Endothelial cell of umbilical vein (primary cell): ENCODE results near the gene IPPK. TPM values are rescaled to one million over a fixed set of nuclear protein-coding genes. Genes with fewer than 3 reads are reported as not detected.

Experiments used
- BruUV-seq: library from RNA; stranded (reverse); fragments of 400-500 nt; replicated peaks from 2 replicates; lab custom pipeline; 2021; lab: Mats Ljungman, UMichigan
- CTCF ChIA-PET: fragments of 300-600, 350-600 bp; sonication (Branson Sonifier 250); formaldehyde crosslinking; loops from one replicate; lab custom pipeline; 2021; ENCODE audit warnings: antibody characterized with exemption, inconsistent platforms; lab: Charles Lee
- POLR2A ChIA-PET: fragments of 300-600, 350-600 bp; sonication (Branson Sonifier 250); formaldehyde crosslinking; loops from one replicate; lab custom pipeline; 2021; ENCODE audit warnings: antibody characterized with exemption, inconsistent platforms; lab: Charles Lee
- DNase-seq: peaks from one replicate; pipeline ENCODE4 v3.0.0-alpha.2; 2011; ENCODE audit warnings: low read depth, low spot score
- FAIRE-seq: peaks from 2 replicates; lab custom pipeline; 2011; peaks lifted over from hg19 to GRCh38; lab: Jason Lieb, UNC
- H2AFZ ChIP-seq: 2 replicates; pipeline ENCODE4 v1.6.0; 2012; ENCODE audit warnings: low read depth, low read length, control low read depth, inconsistent platforms
- H3K27ac ChIP-seq: 2 replicates; pipeline ENCODE4 v1.5.1; 2011; ENCODE audit warnings: low read depth, mild to moderate bottlenecking, control low read depth, low read length, moderate library complexity; ENCODE audit not compliant: insufficient read depth
- H3K27me3 ChIP-seq, 2 experiments: 2 replicates each; pipeline versions ENCODE4 v1.6.0 to v1.6.1; 2011; ENCODE audit warnings: low read length in 2 of 2, mixed read lengths in 1 of 2; ENCODE audit not compliant: control insufficient read depth in 2 of 2, insufficient read depth in 2 of 2
- H3K36me3 ChIP-seq, 2 experiments: 2 replicates in 1 of 2; 3 replicates in 1 of 2; pipeline ENCODE4 v1.5.1; 2011; ENCODE audit warnings: low read length in 2 of 2, mild to moderate bottlenecking in 1 of 2, moderate library complexity in 1 of 2; ENCODE audit not compliant: control insufficient read depth in 2 of 2, insufficient read depth in 2 of 2; ENCODE audit errors: extremely low read depth in 1 of 2
- H3K4me1 ChIP-seq: 3 replicates; pipeline ENCODE4 v1.5.1; 2011; ENCODE audit warnings: mild to moderate bottlenecking, low read length; ENCODE audit not compliant: control insufficient read depth, insufficient read depth; ENCODE audit errors: extremely low read depth
- H3K4me2 ChIP-seq: 2 replicates; pipeline ENCODE4 v1.6.1; 2011; ENCODE audit warnings: low read length, control low read depth, mixed read lengths; ENCODE audit not compliant: insufficient read depth
- H3K4me3 ChIP-seq, 3 experiments: fragments of 200-600 bp in 1 of 3; sonication (generic), shearing (Covaris generic) in 1 of 3; replicated peaks in 1 of 3; 2 replicates each; pipeline ENCODE4 v1.5.1; 2011 to 2016; ENCODE audit warnings: control low read depth in 3 of 3, low read length in 3 of 3, mild to moderate bottlenecking in 2 of 3, inconsistent platforms in 1 of 3, low read depth in 1 of 3, moderate library complexity in 1 of 3; ENCODE audit not compliant: insufficient read depth in 1 of 3
- H3K79me2 ChIP-seq: 2 replicates; pipeline ENCODE4 v1.6.0; 2012; ENCODE audit warnings: low read length, inconsistent platforms; ENCODE audit not compliant: control insufficient read depth, insufficient read depth
- H3K9ac ChIP-seq: replicated peaks from 2 replicates; pipeline ENCODE3; 2011; ENCODE audit warnings: low read length, control low read depth; ENCODE audit not compliant: insufficient read depth; ENCODE audit errors: extremely low read depth
- H3K9me1 ChIP-seq: replicated peaks from 3 replicates; pipeline ENCODE4 v1.6.0; 2011; ENCODE audit warnings: mild to moderate bottlenecking, low read length; ENCODE audit not compliant: control insufficient read depth, insufficient read depth; ENCODE audit errors: extremely low read depth
- H3K9me3 ChIP-seq: replicated peaks from 2 replicates; pipeline ENCODE4 v1.5.1; 2012; ENCODE audit warnings: low read length, inconsistent platforms; ENCODE audit not compliant: control insufficient read depth, insufficient read depth
- H4K20me1 ChIP-seq: replicated peaks from 2 replicates; pipeline ENCODE3; 2011; ENCODE audit warnings: mild to moderate bottlenecking, low read length; ENCODE audit not compliant: control insufficient read depth, insufficient read depth; ENCODE audit errors: extremely low read depth
- CTCF ChIP-seq, 2 donors: IDR thresholded peaks; 1 replicate in 1 of 2; 2 replicates in 1 of 2; pipeline ENCODE4 v1.5.1; 2011; ENCODE audit warnings: low read length in 2 of 2, mild to moderate bottlenecking in 2 of 2, moderate library complexity in 2 of 2, control low read depth in 1 of 2, inconsistent platforms in 1 of 2, low read depth in 1 of 2; ENCODE audit not compliant: insufficient read depth in 1 of 2; ENCODE audit errors: extremely low read depth in 1 of 2
- EZH2 ChIP-seq: IDR thresholded peaks from 2 replicates; pipeline ENCODE4 v1.6.1; 2012; ENCODE audit warnings: borderline replicate concordance, low read depth, mild to moderate bottlenecking, moderate library complexity, low read length, inconsistent platforms; ENCODE audit not compliant: severe bottlenecking
- FOS ChIP-seq: IDR thresholded peaks from 2 replicates; pipeline ENCODE4 v1.6.1; 2011; ENCODE audit warnings: mild to moderate bottlenecking, low read length, moderate library complexity, borderline replicate concordance; ENCODE audit not compliant: insufficient read depth
- GATA2 ChIP-seq: IDR thresholded peaks from 2 replicates; pipeline ENCODE4 v1.7.0; 2011; ENCODE audit warnings: low read depth, mild to moderate bottlenecking, moderate library complexity, mixed read lengths, low read length; ENCODE audit not compliant: insufficient read length, insufficient read depth
- JUN ChIP-seq: IDR thresholded peaks from 2 replicates; pipeline ENCODE4 v1.6.1; 2011; ENCODE audit warnings: borderline replicate concordance, low read depth; ENCODE audit not compliant: insufficient read length, insufficient read depth
- MAX ChIP-seq: IDR thresholded peaks from 2 replicates; pipeline ENCODE4 v1.6.1; 2011; ENCODE audit not compliant: insufficient read depth, insufficient read length
- MYC ChIP-seq: IDR thresholded peaks from one replicate; pipeline ENCODE4 v1.6.1; 2011; ENCODE audit warnings: mild to moderate bottlenecking, low read depth, low read length
- POLR2A ChIP-seq: IDR thresholded peaks from 2 replicates; pipeline ENCODE4 v1.6.1; 2012; ENCODE audit warnings: low read depth, mild to moderate bottlenecking, control low read depth, low read length
- POLR2AphosphoS5 ChIP-seq: IDR thresholded peaks from 2 replicates; pipeline ENCODE4 v1.6.1; 2012; ENCODE audit warnings: low read depth, mild to moderate bottlenecking, control low read depth, low read length, moderate library complexity; ENCODE audit not compliant: insufficient read depth
- dilution Hi-C: fragments of 300-500 bp; cut with MboI; formaldehyde crosslinking; loops from one replicate; pipeline ENCODE4 v1.15.0; 2019; ENCODE audit warnings: low sequenced_read_pairs; ENCODE audit not compliant: extremely low pct_ligation_motif_present
- intact Hi-C: fragments of 100-400 bp; cut with micrococcal nuclease; formaldehyde crosslinking; loops from one replicate; pipeline ENCODE4 v1.10.0; 2022
- polyA plus RNA-seq, 4 experiments: library from polyadenylated mRNA; depleted of rRNA in 3 of 4; stranded (reverse) in 3 of 4; unstranded in 1 of 4; fragments of >200 nt; gene quantifications; 2 replicates each; pipeline versions ENCODE4 v1.2.1 to v1.2.3, GENCODE V29; 2011 to 2012; ENCODE audit warnings: missing spikeins in 1 of 4
- total RNA-seq: library from RNA; stranded (reverse); gene quantifications from 2 replicates; pipeline ENCODE4 v1.2.3, GENCODE V29; 2021

Gene IPPK
- total and polyA plus RNA-seq, 2 donors (not counting 3 experiments of a cell fraction or from before 2014, with no cell fraction given) = 14.0 to 28.0 TPM

- no peaks in the 10 kb centered on the region for H3K27me3 ChIP-seq
- H3K4me1 ChIP-seq = peaks cover 3% of the 10 kb centered on the region
- CTCF ChIA-PET = no interaction called here
- H3K9me1 ChIP-seq = no peaks in the 10 kb centered on the region
- peaks cover 85% of the 10 kb centered on the region for H3K79me2 ChIP-seq
- H3K27ac ChIP-seq = no peak overlapping the region
- POLR2A ChIA-PET = interaction anchor here (0.7 kb wide), 1 partner anchor 1605 kb away, joined by 3 read pairs; no protein-coding TSS in a partner anchor
- peaks cover 0 to 6% of the 10 kb centered on the region in 2 experiments for H3K36me3 ChIP-seq
- no peaks in the 10 kb centered on the region for H3K9me3 ChIP-seq
- no peak overlapping the region for H2AFZ ChIP-seq
- FAIRE-seq (no peak), DNase-seq (peak; percentile 56)
- H3K4me3 ChIP-seq = no peak overlapping the region
- H4K20me1 ChIP-seq = no peaks in the 10 kb centered on the region
- H3K4me2 ChIP-seq = no peak overlapping the region
- intact Hi-C loops (no loop called here), dilution Hi-C loops (no loop called here)
- BruUV-seq = no TSS peak
- TF ChIP-seq EZH2 (no peak), MYC (no peak), POLR2AphosphoS5 (no peak), CTCF (IDR thresholded peaks at IDR 0.05; ENCODE audit: extremely low read depth in 1 of 2, insufficient read depth in 1 of 2, low read depth in 1 of 2, low read length in 2 of 2) (no peak), FOS (no peak), MAX (no peak), JUN (no peak), POLR2A (no peak), GATA2 (no peak)
- no peak overlapping the region for H3K9ac ChIP-seq
Measured at GRCh38 chr9:92661743-92662142, 8.2 kb downstream of the IPPK start.
